ENCODE data around the gene ATF6. TPM values are rescaled to one million over a fixed set of nuclear protein-coding genes. Genes with fewer than 3 reads are reported as not detected.

ATF6 gene
- total and polyA plus RNA-seq, 9 of the 15 experiments (the other 6 are each of a cell fraction or from before 2014, with no cell fraction given): 11.7 to 32.4 (median 20.4) TPM

GRCh38 chr1:161985301-161985822 lies 219.2 kb downstream of the ATF6 start (continued):
- TF ChIP-seq ZHX1 (conservative IDR thresholded peaks at IDR 0.05; ENCODE audit: low read length) (no peak), XRCC5 (IDR thresholded peaks at IDR 0.05; ENCODE audit: low read depth, low read length) (no peak), ZNF592 (IDR thresholded peaks at IDR 0.05) (no peak), ZNF395 (CRISPR knock-in tag; IDR thresholded peaks at IDR 0.05) (no peak), MCM7 (IDR thresholded peaks at IDR 0.05) (no peak), ZNF384 (IDR thresholded peaks at IDR 0.05; ENCODE audit: low read depth, low read length) (no peak), DEAF1 (CRISPR knock-in tag; IDR thresholded peaks at IDR 0.05) (no peak), ZNF175 (CRISPR knock-in tag; IDR thresholded peaks at IDR 0.05; ENCODE audit: low read depth) (no peak), NRF1 (conservative IDR thresholded peaks at IDR 0.05 in 1 of 2, IDR thresholded peaks at IDR 0.05 in 1 of 2) (no peak), ZNF764 (CRISPR knock-in tag; IDR thresholded peaks at IDR 0.05; ENCODE audit: low read depth) (no peak)
